SK-N-SH (cell line): ENCODE results near the gene NDUFAF8. TPM values are rescaled to one million over a fixed set of nuclear protein-coding genes. Genes with fewer than 3 reads are reported as not detected.

Experiments
- CTCF ChIA-PET: fragments of 300-600, 350-600 bp; formaldehyde crosslinking; extraction: SDS; loops from one replicate; lab custom pipeline; 2021; lab: Yijun Ruan, JAX
- POLR2A ChIA-PET: fragments of 350-600 bp; sonication (Branson Sonifier 250); formaldehyde crosslinking; extraction: SDS; loops from one replicate; lab custom pipeline; 2020; ENCODE audit warnings: antibody characterized with exemption, inconsistent platforms; lab: Yijun Ruan, JAX
- DNase-seq: peaks from one replicate; pipeline ENCODE4 v3.0.0; 2012
- H2AFZ ChIP-seq: fragments of 200-600 bp; sonication (generic); 2 replicates; pipeline ENCODE4 v1.8.1; 2016; ENCODE audit warnings: antibody characterized with exemption, mild to moderate bottlenecking, low read depth
- H3F3A ChIP-seq: fragments of 200-600 bp; sonication (generic); replicated peaks from 2 replicates; pipeline ENCODE3; 2016; ENCODE audit warnings: antibody characterized with exemption, mild to moderate bottlenecking; ENCODE audit not compliant: insufficient read depth
- H3K27ac ChIP-seq, 2 experiments: fragments of 200-500 bp in 1 of 2; fragments of 200-600 bp in 1 of 2; sonication (Bioruptor generic) in 1 of 2; sonication (generic), shearing (Covaris generic) in 1 of 2; 2 replicates each; pipeline versions ENCODE4 v1.5.1 to v1.6.1; 2014 to 2016; ENCODE audit warnings: low read depth in 2 of 2, inconsistent platforms in 1 of 2, low read length in 1 of 2, mild to moderate bottlenecking in 1 of 2, mixed read lengths in 1 of 2
- H3K27me3 ChIP-seq: fragments of 200-600 bp; sonication (generic), shearing (Covaris generic); 2 replicates; pipeline ENCODE4 v1.6.1; 2016; ENCODE audit warnings: mixed run types; ENCODE audit not compliant: insufficient read depth
- H3K36me3 ChIP-seq, 2 experiments: fragments of 200-500 bp in 1 of 2; fragments of 200-600 bp in 1 of 2; sonication (Bioruptor generic) in 1 of 2; sonication (generic) in 1 of 2; replicated peaks in 1 of 2; 2 replicates each; pipeline versions ENCODE3 to v1.5.1; 2014 to 2016; ENCODE audit warnings: low read length in 1 of 2, mild to moderate bottlenecking in 1 of 2; ENCODE audit not compliant: insufficient read depth in 2 of 2, control insufficient read depth in 1 of 2
- H3K4me1 ChIP-seq, 2 experiments: fragments of 200-500 bp in 1 of 2; fragments of 200-600 bp in 1 of 2; sonication (Bioruptor generic) in 1 of 2; sonication (generic), shearing (Covaris generic) in 1 of 2; 2 replicates each; pipeline versions ENCODE4 v1.5.1 to v1.6.1; 2014 to 2016; ENCODE audit warnings: low read depth in 1 of 2, low read length in 1 of 2, mixed run types in 1 of 2; ENCODE audit not compliant: insufficient read depth in 2 of 2, control insufficient read depth in 1 of 2
- H3K4me2 ChIP-seq: fragments of 200-600 bp; sonication (generic), shearing (Covaris generic); 2 replicates; pipeline ENCODE4 v1.6.1; 2017; ENCODE audit warnings: mixed run types
- H3K4me3 ChIP-seq, 2 experiments: fragments of 200-500 bp in 1 of 2; fragments of 200-600 bp in 1 of 2; sonication (Bioruptor generic) in 1 of 2; sonication (generic), shearing (Covaris generic) in 1 of 2; 2 replicates each; pipeline versions ENCODE4 v1.5.1 to v1.8.1; 2014 to 2016; ENCODE audit warnings: low read depth in 2 of 2, inconsistent platforms in 1 of 2, low read length in 1 of 2, mild to moderate bottlenecking in 1 of 2, mixed read lengths in 1 of 2, moderate library complexity in 1 of 2
- H3K79me2 ChIP-seq: fragments of 200-600 bp; sonication (generic); 2 replicates; pipeline ENCODE4 v1.8.1; 2017; ENCODE audit warnings: mild to moderate bottlenecking; ENCODE audit not compliant: insufficient read depth
- H3K9ac ChIP-seq: fragments of 200-600 bp; sonication (generic); 2 replicates; pipeline ENCODE4 v1.6.1; 2017; ENCODE audit warnings: mixed run types
- H3K9me2 ChIP-seq: fragments of 200-600 bp; sonication (generic); 2 replicates; pipeline ENCODE4 v1.6.1; 2017; ENCODE audit warnings: mixed run types
- H3K9me3 ChIP-seq: fragments of 200-600 bp; sonication (generic); 2 replicates; pipeline ENCODE4 v1.6.1; 2017; ENCODE audit warnings: mixed run types, mild to moderate bottlenecking, moderate library complexity
- H4K20me1 ChIP-seq: fragments of 200-600 bp; sonication (generic); 2 replicates; pipeline ENCODE4 v1.6.1; 2017; ENCODE audit warnings: mild to moderate bottlenecking, mixed run types; ENCODE audit not compliant: insufficient read depth
- CHD2 ChIP-seq: fragments of 150-350 bp; IDR thresholded peaks from 2 replicates; pipeline ENCODE4 v1.6.1; 2018; ENCODE audit warnings: low read length; ENCODE audit not compliant: partially characterized antibody
- CTCF ChIP-seq: fragments of 200-600 bp; sonication (generic); IDR thresholded peaks from 2 replicates; pipeline ENCODE4 v1.6.1; 2017; ENCODE audit warnings: antibody characterized with exemption, mild to moderate bottlenecking, moderate library complexity
- ELF1 ChIP-seq: IDR thresholded peaks from 2 replicates; pipeline ENCODE4 v1.4.0; 2012
- EP300 ChIP-seq, 2 experiments: IDR thresholded peaks; 2 replicates each; pipeline versions ENCODE4 v1.4.0 to v1.6.1; 2012; ENCODE audit warnings: borderline replicate concordance in 1 of 2, low read depth in 1 of 2, low read length in 1 of 2
- GABPA ChIP-seq: IDR thresholded peaks from 2 replicates; pipeline ENCODE4 v1.4.0; 2012; ENCODE audit warnings: low read depth, mild to moderate bottlenecking
- GATA2 ChIP-seq: sonication (generic); formaldehyde crosslinking; IDR thresholded peaks from 2 replicates; pipeline ENCODE4 v1.5.0; 2020; ENCODE audit warnings: mild to moderate bottlenecking, missing genetic modification reagents
- JUND ChIP-seq: IDR thresholded peaks from 2 replicates; pipeline ENCODE4 v1.4.0; 2012
- MAX ChIP-seq: IDR thresholded peaks from 2 replicates; pipeline ENCODE4 v1.4.0; 2012; ENCODE audit warnings: low read depth
- MEF2A ChIP-seq: IDR thresholded peaks from 2 replicates; pipeline ENCODE4 v1.4.0; 2012; ENCODE audit warnings: low read depth, borderline replicate concordance
- NFIC ChIP-seq: IDR thresholded peaks from 2 replicates; pipeline ENCODE4 v1.4.0; 2012; ENCODE audit warnings: borderline replicate concordance
- RCOR1 ChIP-seq: fragments of 150-350 bp; IDR thresholded peaks from 2 replicates; pipeline ENCODE4 v1.6.1; 2017; ENCODE audit warnings: antibody characterized with exemption, low read length
- TAF1 ChIP-seq: IDR thresholded peaks from 2 replicates; pipeline ENCODE4 v1.6.1; 2012; ENCODE audit warnings: low read depth, mild to moderate bottlenecking, low read length, moderate library complexity, borderline replicate concordance
- WGBS: methylation state at CpG from one replicate; pipeline ENCODE4 v1.1.6; 2017; ENCODE audit warnings: low lambda C conversion rate; 5-methylcytosine and 5-hydroxymethylcytosine counted together
- polyA plus RNA-seq, 3 experiments: library from polyadenylated mRNA; depleted of rRNA; stranded (reverse); fragments of >200 nt; gene quantifications; 2 replicates each; pipeline ENCODE4 v1.2.3, GENCODE V29; 2012
- TF ChIP-seq, protein P1 (sequence below): IDR thresholded peaks from 2 replicates; pipeline ENCODE4 v1.4.0; 2012; ENCODE audit warnings: low read depth, borderline replicate concordance
- TF ChIP-seq, protein P2 (sequence below): IDR thresholded peaks from 2 replicates; pipeline ENCODE4; 2012

The NDUFAF8 gene
- polyA plus RNA-seq, 1 of the 3 experiments (the other 2 are of a cell fraction) = 229 TPM

DNA sequence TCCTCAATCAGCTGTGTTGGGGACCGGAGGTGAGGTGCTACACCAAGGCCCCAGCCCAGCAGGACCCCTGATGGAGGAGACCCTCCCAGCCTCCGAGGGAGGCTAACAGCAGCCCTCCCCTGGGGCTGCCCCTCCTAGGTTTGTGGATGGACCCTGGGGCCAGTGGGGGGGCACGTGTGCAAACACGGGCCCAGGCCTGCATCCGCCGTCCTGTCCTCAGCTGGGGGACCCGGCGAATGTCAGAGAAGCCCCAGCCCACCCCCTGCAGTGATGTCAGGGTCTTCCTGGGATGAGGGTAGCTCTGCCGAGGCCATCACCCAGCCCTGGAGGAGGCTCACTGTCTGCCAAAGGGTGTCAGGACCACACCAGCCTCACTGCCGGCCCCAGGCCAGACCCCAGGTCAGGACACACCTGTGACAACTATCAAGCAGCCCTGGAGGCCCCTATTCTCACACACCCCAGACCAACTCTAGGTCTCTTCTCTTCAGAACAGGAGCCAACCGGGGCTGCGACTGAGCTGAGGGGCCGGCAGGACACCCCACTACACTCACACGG, 43.1 kb upstream of the NDUFAF8 start:
- Histone ChIP-seq H3K27me3 (no peaks in the 10 kb centered on the region), H3K9me3 (no peaks in the 10 kb centered on the region)
- DNase-seq = no peak
- TF ChIP-seq TAF1 (no peak), GABPA (no peak), NFIC (no peak), CHD2 (no peak), CTCF (no peak), EP300 (IDR thresholded peaks at IDR 0.05; ENCODE audit: borderline replicate concordance in 1 of 2, low read depth in 1 of 2, low read length in 1 of 2) (no peak), GATA2 (no peak), JUND (no peak), RCOR1 (no peak), MAX (no peak), MEF2A (no peak), ELF1 (no peak)
- TF ChIP-seq, protein P1, sequence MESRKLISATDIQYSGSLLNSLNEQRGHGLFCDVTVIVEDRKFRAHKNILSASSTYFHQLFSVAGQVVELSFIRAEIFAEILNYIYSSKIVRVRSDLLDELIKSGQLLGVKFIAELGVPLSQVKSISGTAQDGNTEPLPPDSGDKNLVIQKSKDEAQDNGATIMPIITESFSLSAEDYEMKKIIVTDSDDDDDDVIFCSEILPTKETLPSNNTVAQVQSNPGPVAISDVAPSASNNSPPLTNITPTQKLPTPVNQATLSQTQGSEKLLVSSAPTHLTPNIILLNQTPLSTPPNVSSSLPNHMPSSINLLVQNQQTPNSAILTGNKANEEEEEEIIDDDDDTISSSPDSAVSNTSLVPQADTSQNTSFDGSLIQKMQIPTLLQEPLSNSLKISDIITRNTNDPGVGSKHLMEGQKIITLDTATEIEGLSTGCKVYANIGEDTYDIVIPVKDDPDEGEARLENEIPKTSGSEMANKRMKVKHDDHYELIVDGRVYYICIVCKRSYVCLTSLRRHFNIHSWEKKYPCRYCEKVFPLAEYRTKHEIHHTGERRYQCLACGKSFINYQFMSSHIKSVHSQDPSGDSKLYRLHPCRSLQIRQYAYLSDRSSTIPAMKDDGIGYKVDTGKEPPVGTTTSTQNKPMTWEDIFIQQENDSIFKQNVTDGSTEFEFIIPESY = no peak
- TF ChIP-seq, protein P2, sequence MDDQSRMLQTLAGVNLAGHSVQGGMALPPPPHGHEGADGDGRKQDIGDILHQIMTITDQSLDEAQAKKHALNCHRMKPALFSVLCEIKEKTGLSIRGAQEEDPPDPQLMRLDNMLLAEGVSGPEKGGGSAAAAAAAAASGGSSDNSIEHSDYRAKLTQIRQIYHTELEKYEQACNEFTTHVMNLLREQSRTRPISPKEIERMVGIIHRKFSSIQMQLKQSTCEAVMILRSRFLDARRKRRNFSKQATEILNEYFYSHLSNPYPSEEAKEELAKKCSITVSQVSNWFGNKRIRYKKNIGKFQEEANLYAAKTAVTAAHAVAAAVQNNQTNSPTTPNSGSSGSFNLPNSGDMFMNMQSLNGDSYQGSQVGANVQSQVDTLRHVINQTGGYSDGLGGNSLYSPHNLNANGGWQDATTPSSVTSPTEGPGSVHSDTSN = no peak
- TF ChIP-seq, all 33 proteins: peak for 0
- H3K4me1 ChIP-seq = peaks cover 0 to under 1% of the 10 kb centered on the region in 2 experiments; a peak in 1 of 4 replicates
- no peak overlapping the region for H3K27ac ChIP-seq
- no peaks in the 10 kb centered on the region; the same call in 1 of the 2 replicates for H4K20me1 ChIP-seq
- H3F3A ChIP-seq = no peaks in the 10 kb centered on the region
- ChIA-PET POLR2A (no interaction called here), CTCF (interaction anchor here (0.8 to 14.7 kb wide), 7 partner anchors 8 to 94 kb away, joined by 3 to 147 read pairs (median 3); partner anchors contain the start of gene PVALEF)
- no peak overlapping the region for H3K9ac ChIP-seq
- H3K4me2 ChIP-seq = no peak overlapping the region
- H3K79me2 ChIP-seq = no peaks in the 10 kb centered on the region
- no peak overlapping the region for H2AFZ ChIP-seq
- peaks cover 0 to 51% of the 10 kb centered on the region in 2 experiments for H3K36me3 ChIP-seq
- 81% methylated on average over 6 of the region's 14 CpGs for WGBS
- H3K4me3 ChIP-seq = no peak overlapping the region
- H3K9me2 ChIP-seq = no peaks in the 10 kb centered on the region
